Hepatocyte (in vitro differentiated cells): Measurements from ENCODE around the gene NEURL2. TPM values are rescaled to one million over a fixed set of nuclear protein-coding genes. Genes with fewer than 3 reads are reported as not detected.
A peak's percentile ranks its signal among the peaks of the same experiment; 100 is the strongest.
"Not testable (repeated sequence)": the region's sequence is repeated elsewhere in the genome, so short reads cannot be mapped to it uniquely, and the experiment has no call there.

Experiments
- DNase-seq: peaks from one replicate; pipeline ENCODE4 v3.0.0-alpha.2; 2016; ENCODE audit warnings: low spot score
- H2AFZ ChIP-seq: fragments of 200-600 bp; sonication (generic); 2 replicates; pipeline ENCODE4 v1.6.0; 2016; ENCODE audit warnings: antibody characterized with exemption, mild to moderate bottlenecking
- H3K27ac ChIP-seq: fragments of 200-600 bp; sonication (generic); 2 replicates; pipeline ENCODE4 v1.5.1; 2016; ENCODE audit warnings: mild to moderate bottlenecking
- H3K27me3 ChIP-seq: fragments of 200-600 bp; sonication (generic); 2 replicates; pipeline ENCODE4 v1.6.1; 2016
- H3K36me3 ChIP-seq: fragments of 200-600 bp; sonication (generic); replicated peaks from 2 replicates; pipeline ENCODE4 v1.5.1; 2016; ENCODE audit warnings: low read depth; ENCODE audit not compliant: insufficient read depth
- H3K4me1 ChIP-seq: fragments of 200-600 bp; sonication (generic); 2 replicates; pipeline ENCODE4 v1.5.1; 2016; ENCODE audit warnings: mild to moderate bottlenecking, moderate library complexity; ENCODE audit not compliant: insufficient read depth
- H3K4me2 ChIP-seq: fragments of 200-600 bp; sonication (generic); 2 replicates; pipeline ENCODE4 v1.6.0; 2016
- H3K4me3 ChIP-seq: fragments of 200-600 bp; sonication (generic); 2 replicates; pipeline ENCODE4 v1.5.1; 2016; ENCODE audit warnings: mild to moderate bottlenecking
- H3K79me2 ChIP-seq: fragments of 200-600 bp; sonication (generic); 2 replicates; pipeline ENCODE4 v1.6.0; 2017; ENCODE audit warnings: mild to moderate bottlenecking
- H3K9me2 ChIP-seq: fragments of 200-600 bp; sonication (generic); replicated peaks from 2 replicates; pipeline ENCODE4 v1.6.0; 2017; ENCODE audit warnings: mild to moderate bottlenecking; ENCODE audit not compliant: insufficient read depth
- H3K9me3 ChIP-seq: fragments of 200-600 bp; sonication (generic); 2 replicates; pipeline ENCODE4 v1.5.1; 2016; ENCODE audit warnings: low read depth, mild to moderate bottlenecking
- H4K20me1 ChIP-seq: fragments of 200-600 bp; sonication (generic); 2 replicates; pipeline ENCODE4 v1.6.0; 2016; ENCODE audit warnings: mild to moderate bottlenecking; ENCODE audit not compliant: insufficient read depth, poor library complexity, severe bottlenecking
- EZH2 ChIP-seq: fragments of 200-600 bp; sonication (generic); IDR thresholded peaks from 2 replicates; pipeline ENCODE4 v1.6.1; 2016; ENCODE audit warnings: antibody characterized with exemption, mild to moderate bottlenecking, borderline replicate concordance
- EZH2phosphoT487 ChIP-seq: fragments of 200-600 bp; sonication (generic); IDR thresholded peaks from one replicate; pipeline ENCODE4 v1.6.1; 2018; ENCODE audit warnings: antibody characterized with exemption, mild to moderate bottlenecking, low read depth, moderate library complexity; ENCODE audit not compliant: unreplicated experiment, severe bottlenecking
- WGBS: methylation state at CpG from one replicate; pipeline ENCODE4 v1.1.6; 2016; ENCODE audit warnings: low lambda C conversion rate; ENCODE audit errors: missing lambda C conversion rate; 5-methylcytosine and 5-hydroxymethylcytosine counted together
- polyA plus RNA-seq: library from polyadenylated mRNA; unstranded; fragments of >200 nt; fragmentation: Nextera tagmentation; extraction: Ambion mirVana; gene quantifications from 2 replicates; pipeline ENCODE4 v1.2.1, GENCODE V29; 2016
- total RNA-seq: library from RNA; depleted of rRNA; stranded (reverse); fragments of >200 nt; gene quantifications from 2 replicates; pipeline ENCODE4 v1.2.3, GENCODE V29; 2014
- TF ChIP-seq, protein P1 (sequence below): fragments of 200-600 bp; sonication (generic); IDR thresholded peaks from 2 replicates; pipeline ENCODE4 v1.5.1; 2016; ENCODE audit warnings: antibody characterized with exemption, mild to moderate bottlenecking; ENCODE audit not compliant: poor library complexity

NEURL2 gene
- total and polyA plus RNA-seq, 2 experiments from 2014 or later, result 11.7 to 12.8 TPM

GRCh38 chr20:45934586-45935415 lies 43.8 kb upstream of the NEURL2 start, which contains the start of gene PCIF1:
Gene PCIF1, plus strand, starts transcription at chr20:45934683. Its CDS starts 4,317 bp downstream, at chr20:45939000.
- no peak for TF ChIP-seq EZH2
- no peak for TF ChIP-seq EZH2phosphoT487
- TF ChIP-seq, protein P1, sequence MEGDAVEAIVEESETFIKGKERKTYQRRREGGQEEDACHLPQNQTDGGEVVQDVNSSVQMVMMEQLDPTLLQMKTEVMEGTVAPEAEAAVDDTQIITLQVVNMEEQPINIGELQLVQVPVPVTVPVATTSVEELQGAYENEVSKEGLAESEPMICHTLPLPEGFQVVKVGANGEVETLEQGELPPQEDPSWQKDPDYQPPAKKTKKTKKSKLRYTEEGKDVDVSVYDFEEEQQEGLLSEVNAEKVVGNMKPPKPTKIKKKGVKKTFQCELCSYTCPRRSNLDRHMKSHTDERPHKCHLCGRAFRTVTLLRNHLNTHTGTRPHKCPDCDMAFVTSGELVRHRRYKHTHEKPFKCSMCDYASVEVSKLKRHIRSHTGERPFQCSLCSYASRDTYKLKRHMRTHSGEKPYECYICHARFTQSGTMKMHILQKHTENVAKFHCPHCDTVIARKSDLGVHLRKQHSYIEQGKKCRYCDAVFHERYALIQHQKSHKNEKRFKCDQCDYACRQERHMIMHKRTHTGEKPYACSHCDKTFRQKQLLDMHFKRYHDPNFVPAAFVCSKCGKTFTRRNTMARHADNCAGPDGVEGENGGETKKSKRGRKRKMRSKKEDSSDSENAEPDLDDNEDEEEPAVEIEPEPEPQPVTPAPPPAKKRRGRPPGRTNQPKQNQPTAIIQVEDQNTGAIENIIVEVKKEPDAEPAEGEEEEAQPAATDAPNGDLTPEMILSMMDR, result no peak
- Histone ChIP-seq H3K4me1 (peaks cover 16% of the 10 kb centered on the region), H3K4me2 (peak within 1 kb of the TSS; percentile 89), H4K20me1 (no peaks in the 10 kb centered on the region), H3K36me3 (no peaks in the 10 kb centered on the region), H2AFZ (peak within 1 kb of the TSS; percentile 63), H3K27me3 (no peaks in the 10 kb centered on the region), H3K79me2 (peaks cover 49% of the 10 kb centered on the region), H3K4me3 (peak within 1 kb of the TSS; percentile 80), H3K9me3 (no peaks in the 10 kb centered on the region), H3K9me2 (no peaks in the 10 kb centered on the region), H3K27ac (peak within 1 kb of the TSS; percentile 100)
- WGBS, result 1% methylated on average over 64 of the region's 102 CpGs
- peak; percentile 99 for DNase-seq

DNA sequence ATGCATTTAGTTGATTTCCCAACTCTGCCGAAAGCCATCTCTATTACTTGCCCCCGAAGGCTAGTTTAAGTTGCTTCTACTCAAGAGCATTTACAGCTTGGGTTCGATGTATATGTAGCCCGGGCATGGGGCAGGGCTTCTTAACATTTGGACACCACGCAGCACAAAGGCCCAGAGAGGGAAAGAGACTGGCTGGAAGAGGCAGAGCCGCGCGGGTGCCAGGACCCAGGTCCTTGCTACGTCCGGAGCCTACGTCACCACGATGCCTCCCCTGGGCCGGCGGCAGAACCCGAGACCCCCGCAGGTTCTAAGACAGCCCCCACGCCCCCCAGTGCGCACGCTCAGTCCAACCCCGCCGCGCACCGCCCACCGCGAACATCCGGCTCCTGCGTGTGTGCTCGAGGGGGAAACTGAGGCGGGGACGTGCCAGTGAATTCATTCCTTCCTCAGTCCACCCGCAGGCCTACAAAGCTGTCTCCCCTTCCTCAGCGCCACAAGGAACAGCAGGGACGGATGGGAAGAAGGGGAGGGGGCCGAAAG lies 43.1 kb upstream of the NEURL2 start:
- H3K4me1 ChIP-seq, result peaks cover 16% of the 10 kb centered on the region
- DNase-seq, result peak; percentile 66
- no peaks in the 10 kb centered on the region for H4K20me1 ChIP-seq
- H2AFZ ChIP-seq, result peak overlapping the region; percentile 63
- no peaks in the 10 kb centered on the region for H3K36me3 ChIP-seq
- WGBS, result 2% methylated on average over 33 of the region's 34 CpGs
- no peaks in the 10 kb centered on the region for H3K9me2 ChIP-seq
- peak overlapping the region; percentile 80 for H3K4me3 ChIP-seq
- H3K27me3 ChIP-seq, result no peaks in the 10 kb centered on the region
- TF ChIP-seq EZH2phosphoT487, result no peak
- H3K27ac ChIP-seq, result peak overlapping the region; percentile 100
- H3K4me2 ChIP-seq, result peak overlapping the region; percentile 89
- H3K79me2 ChIP-seq, result peaks cover 49% of the 10 kb centered on the region
- H3K9me3 ChIP-seq, result no peaks in the 10 kb centered on the region

- Histone ChIP-seq H3K79me2 (peaks cover 48% of the 10 kb centered on the region), H3K36me3 (no peaks in the 10 kb centered on the region), H3K9me3 (no peaks in the 10 kb centered on the region), H3K4me1 (peaks cover 16% of the 10 kb centered on the region), H3K4me2 (peak overlapping the region; percentile 89), H4K20me1 (no peaks in the 10 kb centered on the region), H3K4me3 (peak overlapping the region; percentile 80), H3K27me3 (no peaks in the 10 kb centered on the region), H2AFZ (no peak overlapping the region), H3K27ac (peak overlapping the region; percentile 100), H3K9me2 (no peaks in the 10 kb centered on the region)
- 21% methylated on average over 22 of the region's 22 CpGs for WGBS
- DNase-seq, result peak; percentile 89
- TF ChIP-seq EZH2phosphoT487, result no peak
- TF ChIP-seq, protein P1, result peak; percentile 48
- no peak for TF ChIP-seq EZH2
Observed at GRCh38 chr20:45933266-45934045, 42.4 kb upstream of the NEURL2 start.

- not testable (repeated sequence) for H4K20me1 ChIP-seq, H3K9me3 ChIP-seq, H3K9me2 ChIP-seq, H3K27me3 ChIP-seq, H3K4me3 ChIP-seq, H2AFZ ChIP-seq, H3K36me3 ChIP-seq, DNase-seq
- Histone ChIP-seq H3K4me1 (peaks cover 20% of the 10 kb centered on the region), H3K4me2 (peak overlapping the region; percentile 89), H3K79me2 (peaks cover 30% of the 10 kb centered on the region), H3K27ac (peak overlapping the region; percentile 100)
- WGBS, result 86% methylated on average over 17 of the region's 17 CpGs
Observed at GRCh38 chr20:45931680-45932079, 40.7 kb upstream of the NEURL2 start.
